Measurements from ENCODE around the gene ERMARD. TPM values are rescaled to one million over a fixed set of nuclear protein-coding genes. Genes with fewer than 3 reads are reported as not detected.

Gene ERMARD
- total RNA-seq, 4 donors from 2014 or later: 18.7 to 32.0 (median 27.6) TPM

DNA sequence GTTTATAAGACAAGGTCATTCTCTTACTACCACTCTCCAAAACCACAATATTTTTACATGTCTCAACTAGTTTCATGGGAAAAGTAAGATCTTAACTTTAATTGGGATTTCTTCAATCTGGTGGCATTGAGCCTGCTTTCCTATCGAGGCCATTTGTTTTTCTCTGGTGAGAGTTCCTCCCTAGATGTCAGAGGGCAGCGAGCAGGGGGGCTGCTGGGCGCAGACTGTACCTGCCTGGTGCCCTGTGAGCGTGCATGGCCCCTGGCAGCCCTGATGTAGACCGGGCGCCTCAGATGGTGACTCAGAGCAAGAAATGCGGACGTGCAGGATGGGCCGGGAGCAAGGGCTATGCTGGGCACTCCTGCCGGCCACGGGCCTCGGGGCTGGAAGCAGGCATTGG is 27.2 kb downstream of the ERMARD start:
- TF ChIP-seq, protein P1, sequence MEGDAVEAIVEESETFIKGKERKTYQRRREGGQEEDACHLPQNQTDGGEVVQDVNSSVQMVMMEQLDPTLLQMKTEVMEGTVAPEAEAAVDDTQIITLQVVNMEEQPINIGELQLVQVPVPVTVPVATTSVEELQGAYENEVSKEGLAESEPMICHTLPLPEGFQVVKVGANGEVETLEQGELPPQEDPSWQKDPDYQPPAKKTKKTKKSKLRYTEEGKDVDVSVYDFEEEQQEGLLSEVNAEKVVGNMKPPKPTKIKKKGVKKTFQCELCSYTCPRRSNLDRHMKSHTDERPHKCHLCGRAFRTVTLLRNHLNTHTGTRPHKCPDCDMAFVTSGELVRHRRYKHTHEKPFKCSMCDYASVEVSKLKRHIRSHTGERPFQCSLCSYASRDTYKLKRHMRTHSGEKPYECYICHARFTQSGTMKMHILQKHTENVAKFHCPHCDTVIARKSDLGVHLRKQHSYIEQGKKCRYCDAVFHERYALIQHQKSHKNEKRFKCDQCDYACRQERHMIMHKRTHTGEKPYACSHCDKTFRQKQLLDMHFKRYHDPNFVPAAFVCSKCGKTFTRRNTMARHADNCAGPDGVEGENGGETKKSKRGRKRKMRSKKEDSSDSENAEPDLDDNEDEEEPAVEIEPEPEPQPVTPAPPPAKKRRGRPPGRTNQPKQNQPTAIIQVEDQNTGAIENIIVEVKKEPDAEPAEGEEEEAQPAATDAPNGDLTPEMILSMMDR (IDR thresholded peaks at IDR 0.05; ENCODE audit: low read depth): no peak

DNA sequence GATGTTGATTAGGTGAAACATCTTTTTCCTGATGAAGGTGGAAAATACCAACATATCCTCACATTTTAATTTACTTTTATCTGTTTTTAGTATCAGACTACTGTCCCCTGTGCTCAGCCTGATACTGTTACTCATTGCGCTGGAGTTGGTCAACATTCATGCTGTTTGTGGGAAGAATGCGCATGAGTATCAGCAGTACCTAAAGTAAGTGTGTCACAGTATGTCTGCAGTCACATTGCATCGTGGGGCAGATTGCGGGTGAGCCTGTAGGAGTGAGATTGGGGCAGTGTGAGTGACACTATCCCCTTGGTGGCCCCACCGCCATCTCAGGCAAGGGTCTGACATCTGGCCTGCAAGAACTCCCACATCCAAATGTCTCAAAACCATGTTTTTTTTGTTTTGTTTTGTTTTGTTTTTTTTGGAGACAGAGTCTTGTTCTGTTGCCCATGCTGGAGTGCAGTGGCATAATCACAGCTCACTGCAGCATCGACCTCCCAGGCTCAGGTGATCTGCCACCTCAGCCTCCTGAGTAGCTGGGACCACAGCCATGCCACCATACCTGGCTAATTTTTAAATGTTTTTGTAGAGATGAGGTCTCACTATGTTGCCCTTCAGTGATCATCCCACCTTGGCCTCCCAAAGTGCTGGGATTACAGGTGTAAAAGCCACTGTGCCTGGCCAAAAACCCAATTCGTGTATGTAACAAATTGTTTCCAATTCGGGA is 27.8 kb downstream of the ERMARD start:
- TF ChIP-seq, protein P1 (IDR thresholded peaks at IDR 0.05; ENCODE audit: low read depth): no peak

DNA sequence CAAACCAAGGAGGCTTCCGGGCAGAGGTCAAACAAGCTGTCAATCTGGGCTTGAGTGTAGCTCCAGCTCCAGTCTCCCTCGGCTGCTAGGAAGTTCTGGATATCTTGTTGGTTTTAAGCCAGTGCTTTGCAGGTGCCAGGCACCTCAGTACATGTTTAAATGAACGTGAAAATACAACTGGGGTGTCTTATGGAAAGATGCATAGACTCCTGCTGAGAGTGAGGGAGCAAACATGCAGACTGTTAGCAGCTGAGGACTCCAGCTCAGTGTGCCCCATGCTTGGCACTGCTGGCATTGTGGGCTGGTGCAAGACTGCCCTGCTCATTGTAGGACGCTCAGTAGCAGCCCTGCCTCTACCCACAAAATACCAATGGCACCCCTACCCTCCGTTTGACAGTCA is 28.5 kb downstream of the ERMARD start:
- TF ChIP-seq, protein P1 (IDR thresholded peaks at IDR 0.05; ENCODE audit: low read depth): no peak

DNA sequence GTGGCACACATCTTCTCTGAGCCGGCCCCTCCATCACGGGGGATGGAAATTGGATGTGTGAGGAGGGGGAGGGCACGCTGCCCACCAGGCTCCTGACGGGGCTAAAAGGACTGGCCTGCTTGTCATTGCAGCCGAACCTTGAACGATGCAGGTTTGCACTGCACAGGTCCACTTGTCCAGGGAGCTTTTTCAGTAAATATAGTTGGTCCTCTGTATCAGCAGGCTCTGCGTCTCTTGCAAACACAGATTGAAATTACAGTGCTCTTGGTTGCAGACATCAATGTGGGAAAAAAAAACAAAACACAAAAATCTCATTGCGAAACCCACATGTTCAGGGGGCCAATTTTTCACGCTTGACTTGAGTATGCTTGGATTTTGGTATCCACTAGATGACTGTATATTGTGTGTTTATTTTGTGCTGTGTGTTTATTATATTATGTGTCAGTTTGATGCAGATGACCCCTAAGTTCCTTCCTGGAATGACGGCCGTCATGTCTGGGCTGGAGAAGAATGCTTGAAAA is 29.2 kb downstream of the ERMARD start:
- TF ChIP-seq, protein P1 (IDR thresholded peaks at IDR 0.05; ENCODE audit: low read depth): no peak

DNA sequence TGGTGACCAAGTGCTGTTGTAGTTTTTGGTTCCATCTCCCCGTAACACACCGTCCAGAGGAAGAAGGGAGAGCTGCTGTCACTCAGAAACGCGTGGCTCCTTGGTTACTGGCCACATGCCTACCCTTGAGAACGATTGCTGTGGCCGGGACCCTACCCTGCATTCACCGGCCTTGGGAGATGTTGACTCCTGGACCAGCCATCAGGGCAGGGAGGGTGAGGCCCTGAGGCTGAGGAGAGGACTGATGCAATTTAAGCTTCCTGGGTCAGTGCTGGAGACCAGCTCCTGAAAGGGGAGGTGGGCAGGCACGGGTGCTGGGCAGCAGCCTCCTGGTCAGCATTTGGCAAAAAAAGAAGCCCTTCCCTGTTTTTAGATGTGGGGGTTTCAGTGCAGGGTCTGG is 31.5 kb downstream of the ERMARD start:
- TF ChIP-seq, protein P1 (IDR thresholded peaks at IDR 0.05; ENCODE audit: low read depth): no peak

DNA sequence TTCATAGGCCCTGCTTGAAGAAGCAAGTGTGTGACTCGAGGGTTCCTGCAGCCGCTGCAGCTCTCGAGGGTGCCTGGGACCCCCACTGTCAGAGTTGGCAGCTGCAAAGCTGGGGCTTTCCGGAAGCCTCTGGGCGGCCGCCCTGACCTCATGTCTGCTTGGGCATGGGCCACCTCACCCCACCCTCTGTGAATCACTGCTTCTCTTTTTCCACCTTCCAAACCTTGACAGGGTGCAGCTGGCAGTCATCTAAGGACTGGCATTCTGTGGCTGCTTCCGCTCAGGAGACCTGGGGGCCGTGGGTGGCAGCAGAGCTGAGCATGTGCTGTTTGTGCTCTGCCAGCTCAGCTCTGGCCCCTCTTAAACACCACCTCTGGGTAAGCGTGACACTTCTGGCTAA is 32.0 kb downstream of the ERMARD start:
- TF ChIP-seq, protein P1 (IDR thresholded peaks at IDR 0.05; ENCODE audit: low read depth): no peak

DNA sequence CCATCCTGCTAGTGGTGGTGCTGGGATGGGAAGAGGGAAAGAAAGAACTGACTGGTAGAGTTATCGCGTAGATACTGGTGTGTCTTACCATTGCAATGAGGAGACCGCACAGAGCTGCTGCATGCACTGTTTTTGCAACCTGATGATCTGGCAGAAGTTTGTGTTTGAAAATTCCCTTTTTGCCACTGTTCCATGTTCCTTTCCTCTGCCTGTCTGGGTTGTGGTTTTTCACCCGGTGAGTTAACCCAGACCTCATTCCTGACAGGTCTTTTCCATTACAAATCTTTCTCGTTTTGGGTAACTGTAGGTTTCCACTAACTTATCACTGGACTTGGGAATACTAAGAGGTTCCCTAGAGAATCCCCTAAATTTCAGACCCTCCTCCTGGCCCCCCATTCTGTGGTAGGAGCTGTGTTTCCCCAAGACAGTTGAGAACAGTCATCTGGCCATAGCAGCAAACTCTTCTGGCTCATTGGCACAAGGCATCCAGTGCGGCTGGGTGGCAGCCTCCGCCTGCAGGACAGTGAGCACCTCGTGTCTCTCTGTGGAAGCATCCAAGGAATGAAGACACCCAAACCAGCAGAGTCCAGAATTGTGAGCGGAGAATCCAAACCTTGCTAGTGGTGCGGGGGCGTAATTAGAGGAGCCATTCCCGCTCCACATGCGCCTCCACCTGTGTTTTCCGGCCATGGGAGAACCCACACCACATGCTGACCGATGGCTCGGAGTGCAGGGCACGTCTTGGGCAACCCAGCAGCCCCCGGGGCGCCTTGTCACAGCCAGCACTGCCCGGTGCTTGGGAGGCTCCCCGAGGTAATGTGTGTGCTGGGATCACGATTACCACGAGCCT is 32.8 kb downstream of the ERMARD start:
- TF ChIP-seq, protein P1 (IDR thresholded peaks at IDR 0.05; ENCODE audit: low read depth): no peak
